GM13976 (cell line): ENCODE measurements around the gene CS.
"Not testable (repeated sequence)": the region's sequence is repeated elsewhere in the genome, so short reads cannot be mapped to it uniquely, and the experiment has no call there.

Source experiments
- DNase-seq: peaks from one replicate; pipeline ENCODE4 v3.0.0; 2012; ENCODE audit warnings: low spot score
- in situ Hi-C: fragments of 300-500 bp; cut with MboI; formaldehyde crosslinking; loops from one replicate; pipeline ENCODE4 v1.12.0; 2022; ENCODE audit warnings: low sequenced_read_pairs, mixed read lengths, inconsistent platforms; ENCODE audit not compliant: unreplicated experiment
- TF ChIP-seq, protein P1 (sequence below): IDR thresholded peaks from 2 replicates; pipeline ENCODE4 v1.5.1; 2012; ENCODE audit warnings: borderline replicate concordance, mild to moderate bottlenecking; ENCODE audit not compliant: insufficient read depth; ENCODE audit errors: extremely low read depth, missing control alignments, control extremely low read depth

The CS gene

DNA sequence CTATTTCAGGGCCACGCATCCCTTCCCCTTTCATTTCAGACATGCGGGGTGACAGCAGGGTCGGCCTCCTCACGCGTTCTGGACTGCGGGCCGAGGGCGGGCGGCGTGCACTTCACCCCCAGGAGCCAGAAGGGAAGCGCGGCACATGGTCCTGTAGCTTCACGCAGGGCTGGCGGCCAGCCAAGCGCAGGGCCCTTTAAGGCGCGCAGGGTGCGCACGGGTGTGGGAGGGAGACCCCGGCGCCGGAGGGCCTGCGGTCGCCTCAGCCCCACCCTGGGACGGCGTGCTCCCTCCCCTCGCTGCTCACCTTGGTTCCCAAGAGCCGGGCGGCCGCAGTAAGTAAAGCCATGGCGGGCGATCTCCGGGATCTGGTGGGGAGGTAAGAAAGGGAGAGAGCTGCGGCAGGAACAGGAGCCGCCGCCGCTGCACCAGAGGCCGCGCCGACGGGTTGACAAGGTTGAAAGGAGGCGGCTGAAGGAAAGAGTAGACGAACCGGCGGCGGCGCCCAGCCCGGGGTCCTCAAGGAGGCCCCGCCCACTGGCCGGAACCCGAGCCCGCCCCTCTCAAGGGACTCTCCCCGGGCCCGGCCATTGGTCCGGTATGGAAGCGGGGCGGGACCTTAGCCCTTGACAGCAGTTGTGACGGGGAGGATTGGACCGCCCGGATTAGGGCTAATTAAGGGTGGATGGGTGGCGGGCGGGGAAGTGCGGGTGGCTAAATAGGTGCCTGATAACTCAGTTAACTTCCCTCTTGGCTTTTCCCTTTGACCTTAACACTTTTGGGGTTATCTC is at the start of gene CS:
CS (minus strand) TSS at position 478 of the 791 bp plus-strand sequence; CDS start at position 349, 129 bp downstream.
- in situ Hi-C loops, result no loop called here
- DNase-seq, result peak; percentile 97
- TF ChIP-seq, protein P1, sequence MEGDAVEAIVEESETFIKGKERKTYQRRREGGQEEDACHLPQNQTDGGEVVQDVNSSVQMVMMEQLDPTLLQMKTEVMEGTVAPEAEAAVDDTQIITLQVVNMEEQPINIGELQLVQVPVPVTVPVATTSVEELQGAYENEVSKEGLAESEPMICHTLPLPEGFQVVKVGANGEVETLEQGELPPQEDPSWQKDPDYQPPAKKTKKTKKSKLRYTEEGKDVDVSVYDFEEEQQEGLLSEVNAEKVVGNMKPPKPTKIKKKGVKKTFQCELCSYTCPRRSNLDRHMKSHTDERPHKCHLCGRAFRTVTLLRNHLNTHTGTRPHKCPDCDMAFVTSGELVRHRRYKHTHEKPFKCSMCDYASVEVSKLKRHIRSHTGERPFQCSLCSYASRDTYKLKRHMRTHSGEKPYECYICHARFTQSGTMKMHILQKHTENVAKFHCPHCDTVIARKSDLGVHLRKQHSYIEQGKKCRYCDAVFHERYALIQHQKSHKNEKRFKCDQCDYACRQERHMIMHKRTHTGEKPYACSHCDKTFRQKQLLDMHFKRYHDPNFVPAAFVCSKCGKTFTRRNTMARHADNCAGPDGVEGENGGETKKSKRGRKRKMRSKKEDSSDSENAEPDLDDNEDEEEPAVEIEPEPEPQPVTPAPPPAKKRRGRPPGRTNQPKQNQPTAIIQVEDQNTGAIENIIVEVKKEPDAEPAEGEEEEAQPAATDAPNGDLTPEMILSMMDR, result no peak

DNA sequence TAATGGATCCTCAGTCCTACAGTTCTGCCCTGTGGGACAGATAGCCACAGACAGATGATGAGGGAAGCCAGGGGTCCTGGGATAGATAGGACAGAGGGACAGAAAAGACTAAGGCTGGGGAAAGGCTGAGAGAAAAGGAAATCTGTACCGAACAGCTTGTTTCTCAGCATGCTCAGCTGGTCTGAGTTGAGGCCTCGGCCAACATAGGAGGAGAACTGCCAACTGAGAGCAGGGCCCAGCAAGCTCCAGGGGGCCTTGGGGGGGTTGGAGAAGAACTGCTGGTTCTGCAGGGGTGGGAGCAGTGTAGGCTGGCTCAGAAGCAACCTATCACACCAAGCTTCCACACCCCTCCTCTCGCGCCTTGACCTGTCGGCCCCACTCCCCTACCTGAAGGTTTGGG is 48.6 kb upstream of the CS start:
- in situ Hi-C loops, result no loop called here
- TF ChIP-seq, protein P1, result no peak
- no peak for DNase-seq

DNA sequence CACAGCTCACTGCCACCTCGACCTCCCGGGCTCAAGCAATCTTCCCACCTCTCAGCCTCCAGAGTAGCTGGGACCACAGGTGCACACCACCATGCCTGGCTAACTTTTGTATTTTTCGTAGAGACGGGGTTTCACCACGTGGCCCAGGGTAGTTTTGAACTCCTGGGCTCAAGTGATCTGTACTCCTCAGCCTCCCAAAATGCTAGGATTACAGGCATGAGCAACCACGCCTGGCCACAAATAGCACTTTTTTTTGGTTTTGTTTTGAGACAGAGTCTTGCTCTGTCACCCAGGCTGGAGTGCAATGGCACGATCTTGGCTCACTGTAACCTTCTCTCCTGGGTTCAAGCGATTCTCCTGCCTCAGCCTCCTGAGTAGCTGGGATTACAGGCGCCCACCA is 47.1 kb upstream of the CS start:
- DNase-seq, in situ Hi-C loops: not testable (repeated sequence)

DNA sequence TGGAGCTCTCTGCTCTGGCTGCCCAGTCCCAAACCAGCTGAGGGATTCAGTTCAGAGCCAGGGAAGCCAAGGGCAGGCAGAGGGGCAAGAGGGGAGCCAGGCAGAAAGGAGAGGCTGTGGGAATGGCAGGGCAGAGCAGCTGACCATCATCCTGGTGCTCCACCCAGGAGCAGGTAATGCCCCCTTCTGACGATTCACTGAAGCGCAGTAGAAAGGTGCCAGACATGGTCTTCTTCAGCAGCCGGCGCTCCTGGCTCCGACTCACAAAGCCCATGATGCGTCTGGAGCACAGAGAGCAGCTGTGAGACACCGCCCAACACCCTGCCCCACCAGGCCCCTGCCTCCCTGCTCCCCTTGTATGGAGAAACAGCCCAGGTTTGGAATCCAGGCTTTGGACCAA is 46.5 kb upstream of the CS start:
- in situ Hi-C loops, result no loop called here
- TF ChIP-seq, protein P1, result no peak
- DNase-seq, result no peak

DNA sequence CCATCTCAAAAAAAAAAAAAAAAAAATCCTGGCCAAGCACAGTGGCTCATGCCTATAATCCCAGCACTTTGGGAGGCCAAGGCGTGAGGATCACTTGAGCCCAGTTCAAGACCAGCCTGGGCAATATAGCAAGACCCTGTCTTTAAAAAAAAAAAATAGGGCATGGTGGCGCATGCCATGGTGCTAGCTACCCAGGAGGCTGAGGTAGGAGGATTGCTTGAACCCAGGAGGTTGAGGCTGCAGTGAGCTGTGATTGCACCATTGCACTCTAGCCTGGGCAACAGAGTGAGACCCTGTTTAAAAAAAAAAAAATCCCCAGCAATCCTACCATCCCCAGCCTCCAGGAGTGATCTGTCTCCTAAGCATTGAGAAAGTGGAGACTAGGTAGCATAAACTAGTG is 42.2 kb upstream of the CS start:
- in situ Hi-C loops, DNase-seq: not testable (repeated sequence)

DNA sequence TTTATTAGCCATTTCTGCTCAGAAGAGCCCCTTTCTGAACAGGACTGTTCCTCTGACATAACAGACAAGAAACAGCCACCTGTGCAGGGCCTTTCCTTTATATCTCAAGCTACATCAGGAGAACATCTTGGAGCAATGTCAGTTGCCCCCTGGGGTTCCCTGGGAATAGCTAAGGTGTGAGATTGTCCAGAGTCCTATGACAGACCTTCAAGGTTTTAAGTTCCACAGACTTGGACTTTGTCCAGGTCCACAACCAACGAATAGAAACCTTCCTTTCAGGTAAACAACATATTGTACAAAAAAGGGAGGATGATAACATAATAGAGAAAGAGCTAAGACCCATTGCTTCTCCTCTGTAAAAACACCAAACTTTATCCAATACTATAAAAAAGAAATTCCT is 41.5 kb upstream of the CS start:
- TF ChIP-seq, protein P1, result no peak
- DNase-seq, result no peak
- in situ Hi-C loops, result no loop called here

DNA sequence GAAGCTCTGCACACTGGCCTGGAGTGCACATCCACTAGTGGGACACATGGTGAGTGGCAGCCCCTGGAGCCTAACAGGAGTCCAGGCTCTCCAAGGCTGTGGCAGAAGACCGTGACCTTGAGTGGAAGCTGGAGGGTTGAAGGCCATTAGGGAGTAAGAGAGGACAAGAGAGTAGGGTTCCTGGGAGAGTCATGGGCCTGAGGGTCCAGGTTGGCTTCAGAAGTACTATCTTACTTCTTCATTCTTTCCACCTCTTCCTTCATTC is 39.0 kb upstream of the CS start:
- no peak for DNase-seq
- TF ChIP-seq, protein P1, result no peak
- in situ Hi-C loops, result no loop called here
